H1 (cell line): ENCODE data around the gene LIX1L. TPM values are rescaled to one million over a fixed set of nuclear protein-coding genes. Genes with fewer than 3 reads are reported as not detected.

Experiments used
- CTCF ChIA-PET: fragments of 300-600 bp; sonication (Branson Sonifier 250); formaldehyde crosslinking; loops from one replicate; lab custom pipeline; 2021; ENCODE audit not compliant: partially characterized antibody; lab: Charles Lee
- POLR2A ChIA-PET: fragments of 300-600 bp; sonication (Branson Sonifier 250); formaldehyde crosslinking; loops from one replicate; lab custom pipeline; 2021; ENCODE audit warnings: inconsistent platforms; ENCODE audit not compliant: partially characterized antibody; lab: Charles Lee
- DNase-seq, 2 experiments: peaks; one replicate each; pipeline versions ENCODE4 v3.0.0 to v3.0.0-alpha.2; 2010 to 2022; ENCODE audit warnings: low spot score in 2 of 2, low read depth in 1 of 2, mixed read lengths in 1 of 2
- FAIRE-seq: peaks from 2 replicates; lab custom pipeline; 2011; peaks lifted over from hg19 to GRCh38; lab: Jason Lieb, UNC
- H2AFZ ChIP-seq: 2 replicates; pipeline ENCODE4 v1.8.1; 2012; ENCODE audit warnings: low read length, inconsistent platforms
- H2AK5ac ChIP-seq: 2 replicates; pipeline ENCODE4 v1.6.1; 2013; ENCODE audit warnings: low read depth, low read length
- H2BK120ac ChIP-seq: replicated peaks from 2 replicates; pipeline ENCODE3; 2013; ENCODE audit warnings: low read depth, low read length, inconsistent platforms
- H2BK12ac ChIP-seq: 2 replicates; pipeline ENCODE4 v1.6.1; 2013; ENCODE audit warnings: low read depth, low read length
- H2BK15ac ChIP-seq: 2 replicates; pipeline ENCODE4 v1.6.1; 2013; ENCODE audit warnings: low read length
- H2BK20ac ChIP-seq: 2 replicates; pipeline ENCODE4 v1.6.1; 2013; ENCODE audit warnings: low read length
- H2BK5ac ChIP-seq: 2 replicates; pipeline ENCODE4 v1.6.1; 2013; ENCODE audit warnings: low read depth, low read length
- H3K14ac ChIP-seq: 2 replicates; pipeline ENCODE4 v1.6.1; 2013; ENCODE audit warnings: inconsistent platforms; ENCODE audit not compliant: insufficient read length
- H3K18ac ChIP-seq: 2 replicates; pipeline ENCODE4 v1.6.1; 2013; ENCODE audit warnings: low read length; ENCODE audit errors: extremely low read depth
- H3K23ac ChIP-seq: 2 replicates; pipeline ENCODE4 v1.6.1; 2013; ENCODE audit warnings: inconsistent platforms; ENCODE audit not compliant: insufficient read length
- H3K23me2 ChIP-seq: 2 replicates; pipeline ENCODE4 v1.6.1; 2013; ENCODE audit warnings: low read depth, low read length
- H3K27ac ChIP-seq: 2 replicates; pipeline ENCODE4 v1.6.1; 2011; ENCODE audit warnings: low read depth, low read length, inconsistent platforms
- H3K27me3 ChIP-seq, 4 experiments: replicated peaks in 1 of 4; 1 replicate in 1 of 4; 2 replicates in 3 of 4; pipeline versions ENCODE4 v1.6.1 to v1.8.1; 2011 to 2013; ENCODE audit warnings: low read length in 3 of 4, mild to moderate bottlenecking in 3 of 4, inconsistent platforms in 2 of 4, mixed read lengths in 2 of 4, moderate library complexity in 1 of 4; ENCODE audit not compliant: control insufficient read depth in 3 of 4, insufficient read depth in 3 of 4; ENCODE audit errors: extremely low read depth in 1 of 4
- H3K36me3 ChIP-seq, 4 experiments: 2 replicates each; pipeline versions ENCODE4 v1.6.1 to v1.8.1; 2011 to 2013; ENCODE audit warnings: mild to moderate bottlenecking in 4 of 4, low read length in 3 of 4, moderate library complexity in 2 of 4, control low read depth in 1 of 4, inconsistent platforms in 1 of 4; ENCODE audit not compliant: insufficient read depth in 4 of 4, control insufficient read depth in 2 of 4
- H3K4ac ChIP-seq: replicated peaks from 2 replicates; pipeline ENCODE3; 2013; ENCODE audit warnings: low read length, low read depth, mixed read lengths, inconsistent platforms; ENCODE audit not compliant: insufficient read length
- H3K4me1 ChIP-seq, 4 experiments: replicated peaks in 1 of 4; 1 replicate in 1 of 4; 2 replicates in 3 of 4; pipeline versions ENCODE4 v1.6.1 to v1.8.1; 2011 to 2013; ENCODE audit warnings: low read length in 3 of 4, inconsistent platforms in 2 of 4, mixed read lengths in 1 of 4; ENCODE audit not compliant: insufficient read depth in 4 of 4, control insufficient read depth in 3 of 4
- H3K4me2 ChIP-seq, 2 experiments: 2 replicates each; pipeline versions ENCODE4 v1.6.1 to v1.8.1; 2011 to 2013; ENCODE audit warnings: low read depth in 2 of 2, low read length in 2 of 2, control low read depth in 1 of 2, inconsistent platforms in 1 of 2, mild to moderate bottlenecking in 1 of 2; ENCODE audit not compliant: insufficient read depth in 1 of 2
- H3K4me3 ChIP-seq, 4 experiments: fragments of 200-600, 300-600 bp in 1 of 4; sonication (generic), shearing (Covaris generic), sonication (Bioruptor Twin) in 1 of 4; 2 replicates each; pipeline versions ENCODE4 v1.5.1 to v1.8.1; 2011 to 2016; ENCODE audit warnings: low read length in 4 of 4, low read depth in 3 of 4, control low read depth in 2 of 4, inconsistent platforms in 2 of 4, mild to moderate bottlenecking in 2 of 4, mixed read lengths in 1 of 4, moderate library complexity in 1 of 4; ENCODE audit not compliant: insufficient read depth in 2 of 4; ENCODE audit errors: extremely low read depth in 1 of 4
- H3K56ac ChIP-seq: replicated peaks from 2 replicates; pipeline ENCODE3; 2013; ENCODE audit warnings: low read depth, mild to moderate bottlenecking, mixed read lengths, low read length, inconsistent platforms; ENCODE audit not compliant: insufficient read length
- H3K79me1 ChIP-seq: 2 replicates; pipeline ENCODE4 v1.6.1; 2013; ENCODE audit warnings: low read depth, low read length, control low read depth
- H3K79me2 ChIP-seq, 2 experiments: 2 replicates each; pipeline versions ENCODE4 v1.6.1 to v1.8.1; 2012 to 2013; ENCODE audit warnings: low read length in 2 of 2, mild to moderate bottlenecking in 2 of 2, inconsistent platforms in 1 of 2; ENCODE audit not compliant: insufficient read depth in 2 of 2, control insufficient read depth in 1 of 2
- H3K9ac ChIP-seq, 4 experiments: replicated peaks in 1 of 4; 1 replicate in 1 of 4; 2 replicates in 3 of 4; pipeline versions ENCODE4 v1.6.1 to v1.8.1; 2011 to 2013; ENCODE audit warnings: low read depth in 3 of 4, low read length in 3 of 4, control low read depth in 2 of 4, mild to moderate bottlenecking in 2 of 4, moderate library complexity in 2 of 4, inconsistent platforms in 1 of 4; ENCODE audit errors: extremely low read depth in 1 of 4
- H3K9me3 ChIP-seq, 2 experiments: 2 replicates each; pipeline versions ENCODE4 v1.6.1 to v1.8.1; 2012 to 2013; ENCODE audit warnings: mild to moderate bottlenecking in 2 of 2, moderate library complexity in 2 of 2, control low read depth in 1 of 2, inconsistent platforms in 1 of 2, low read depth in 1 of 2, low read length in 1 of 2, mixed read lengths in 1 of 2; ENCODE audit not compliant: insufficient read depth in 2 of 2
- H4K20me1 ChIP-seq, 2 experiments: replicated peaks in 1 of 2; 2 replicates each; pipeline versions ENCODE3 to v1.8.1; 2011 to 2013; ENCODE audit warnings: inconsistent platforms in 2 of 2, low read length in 2 of 2, mild to moderate bottlenecking in 1 of 2; ENCODE audit not compliant: insufficient read depth in 2 of 2, control insufficient read depth in 1 of 2
- H4K5ac ChIP-seq: 2 replicates; pipeline ENCODE4 v1.6.1; 2013; ENCODE audit warnings: low read length, low read depth, mixed read lengths, inconsistent platforms; ENCODE audit not compliant: insufficient read length
- H4K8ac ChIP-seq: 2 replicates; pipeline ENCODE4 v1.8.0; 2013; ENCODE audit warnings: mild to moderate bottlenecking, moderate library complexity, low read length, inconsistent platforms; ENCODE audit not compliant: insufficient read depth; ENCODE audit errors: extremely low read depth
- H4K91ac ChIP-seq: replicated peaks from 2 replicates; pipeline ENCODE3; 2013; ENCODE audit warnings: low read length, mixed read lengths, inconsistent platforms; ENCODE audit not compliant: insufficient read length
- BRCA1 ChIP-seq: IDR thresholded peaks from 2 replicates; pipeline ENCODE4 v1.6.1; 2012; ENCODE audit warnings: low read depth, low read length, improper control_type of control experiment
- CEBPB ChIP-seq: IDR thresholded peaks from 2 replicates; pipeline ENCODE4 v1.6.1; 2012; ENCODE audit warnings: low read depth, low read length
- CTCF ChIP-seq, 3 experiments: IDR thresholded peaks; 1 replicate in 2 of 3; 2 replicates in 1 of 3; pipeline versions ENCODE4 v1.5.1 to v1.6.1; 2011; ENCODE audit warnings: low read length in 3 of 3, mild to moderate bottlenecking in 3 of 3, inconsistent platforms in 2 of 3, low read depth in 1 of 3, moderate library complexity in 1 of 3; ENCODE audit not compliant: insufficient read depth in 1 of 3; ENCODE audit errors: control extremely low read depth in 1 of 3
- POLR2AphosphoS5 ChIP-seq: IDR thresholded peaks from 2 replicates; pipeline ENCODE4 v1.6.1; 2011; ENCODE audit warnings: low read depth, low read length
- SRF ChIP-seq: IDR thresholded peaks from 2 replicates; pipeline ENCODE4 v1.6.1; 2011; ENCODE audit warnings: mild to moderate bottlenecking, low read depth, low read length, moderate library complexity
- TAF1 ChIP-seq: IDR thresholded peaks from 2 replicates; pipeline ENCODE4 v1.6.1; 2011; ENCODE audit warnings: mild to moderate bottlenecking, low read depth, low read length
- WGBS, 2 experiments: shearing (Covaris generic) in 1 of 2; methylation state at CpG; one replicate each; pipeline versions ENCODE4 v1.1.6 to v1.1.7; 2013 to 2015; ENCODE audit warnings: low lambda C conversion rate in 2 of 2, mixed read lengths in 2 of 2, inconsistent platforms in 1 of 2, low coverage in 1 of 2, missing lambda C conversion rate in 1 of 2; ENCODE audit not compliant: insufficient replicate concordance in 2 of 2, insufficient coverage in 1 of 2, insufficient read length in 1 of 2; ENCODE audit errors: extremely low coverage in 1 of 2, missing lambda C conversion rate in 1 of 2; 5-methylcytosine and 5-hydroxymethylcytosine counted together
- polyA plus RNA-seq, 7 experiments: library from polyadenylated mRNA; depleted of rRNA in 3 of 7; stranded (reverse) in 5 of 7; unstranded in 2 of 7; fragments of >200 nt in 5 of 7; fragments of 200-250 nt in 2 of 7; gene quantifications; 1 replicate in 5 of 7; 2 replicates in 1 of 7; 4 replicates in 1 of 7; pipeline versions ENCODE4 v1.2.1 to v1.2.3, GENCODE V29; 2011 to 2013; ENCODE audit warnings: missing spikeins in 2 of 7, mixed read lengths in 2 of 7
- total RNA-seq: library from RNA; stranded (reverse); fragmentation: NEBNext Ultra II Directional; extraction: Animal tissue kit (Norgen Biotek cat#: 25700); gene quantifications from 2 replicates; pipeline ENCODE4 v1.2.1, GENCODE V29; 2021

Gene LIX1L
- total and polyA plus RNA-seq, 2 of the 8 experiments (the other 6 are each of a cell fraction or from before 2014, with no cell fraction given) = 2.9 to 3.7 TPM

DNA sequence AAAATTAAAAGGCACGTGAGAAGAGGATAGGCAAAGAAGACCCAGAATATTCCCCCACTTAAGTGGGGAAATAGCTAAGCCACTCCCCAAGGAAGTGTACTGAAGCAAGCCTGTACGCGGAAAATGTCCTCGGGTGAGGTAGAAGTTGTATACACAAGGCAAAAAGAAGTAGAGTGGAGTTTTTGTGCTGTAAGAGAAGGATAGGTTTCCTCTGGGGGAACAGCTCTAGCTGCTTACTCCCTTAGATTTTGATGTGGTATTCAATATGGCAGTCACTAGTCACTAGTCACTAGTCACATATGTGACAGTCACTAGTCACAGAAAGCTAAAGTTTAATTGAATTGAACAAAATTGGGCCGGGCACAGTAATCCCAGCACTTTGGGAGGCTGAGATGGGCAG lies 31.0 kb upstream of the LIX1L start:
- no peak overlapping the region for H4K8ac ChIP-seq
- no peak for TF ChIP-seq TAF1
- TF ChIP-seq CEBPB = no peak
- TF ChIP-seq POLR2AphosphoS5 = no peak
- TF ChIP-seq BRCA1 = no peak
- no peak for TF ChIP-seq SRF
- TF ChIP-seq CTCF (IDR thresholded peaks at IDR 0.05; ENCODE audit: control extremely low read depth in 1 of 3, insufficient read depth in 1 of 3, low read depth in 1 of 3, low read length in 3 of 3) = no peak
- TF ChIP-seq, all 59 proteins: peak for 0
- no peak overlapping the region for H3K18ac ChIP-seq
- H3K23me2 ChIP-seq = no peaks in the 10 kb centered on the region
- H3K23ac ChIP-seq = no peak overlapping the region
- peaks cover 9 to 18% (median 13%) of the 10 kb centered on the region in 4 experiments; a peak in 7 of 8 replicates for H3K36me3 ChIP-seq
- H4K5ac ChIP-seq = no peak overlapping the region
- H2BK5ac ChIP-seq = no peak overlapping the region
- H4K91ac ChIP-seq = no peak overlapping the region
- H3K79me2 ChIP-seq = peaks cover 0 to 2% of the 10 kb centered on the region in 2 experiments; a peak in 1 of 4 replicates
- H3K56ac ChIP-seq = no peak overlapping the region
- no peak overlapping the region for H3K4ac ChIP-seq
- H2BK120ac ChIP-seq = no peak overlapping the region
- ChIA-PET POLR2A (interaction anchor here (1.1 to 13.7 kb wide), 5 partner anchors 4 to 63 kb away, joined by 3 to 218 read pairs (median 10); partner anchors contain the start of gene TXNIP), CTCF (interaction anchor here (0.9 to 12.6 kb wide), 4 partner anchors 10 to 98 kb away, joined by 3 to 93 read pairs (median 4); partner anchors contain the start of gene ITGA10)
- no peak overlapping the region for H2AK5ac ChIP-seq
- H3K9ac ChIP-seq = no peak overlapping the region
- H3K4me3 ChIP-seq = no peak overlapping the region
- no peak overlapping the region for H3K14ac ChIP-seq
- no peaks in the 10 kb centered on the region for H3K27me3 ChIP-seq
- 90% methylated on average over 5 of the region's 5 CpGs; no CpG with 5 or more reads in 1 of the 2 experiments for WGBS, 2 experiments
- DNase-seq = no peak
- no peaks in the 10 kb centered on the region for H3K79me1 ChIP-seq
- no peak overlapping the region for H2AFZ ChIP-seq
- no peak overlapping the region for H2BK15ac ChIP-seq
- no peak overlapping the region for H2BK20ac ChIP-seq
- peaks cover 0 to 6% (median 3%) of the 10 kb centered on the region in 4 experiments; a peak in 6 of 7 replicates for H3K4me1 ChIP-seq
- no peak for FAIRE-seq
- H4K20me1 ChIP-seq = no peaks in the 10 kb centered on the region
- H2BK12ac ChIP-seq = no peak overlapping the region
- H3K4me2 ChIP-seq = no peak overlapping the region
- no peak overlapping the region for H3K27ac ChIP-seq
- H3K9me3 ChIP-seq = no peaks in the 10 kb centered on the region
